Measurements from ENCODE around the gene CLDN6. TPM values are rescaled to one million over a fixed set of nuclear protein-coding genes. Genes with fewer than 3 reads are reported as not detected.

CLDN6 gene
- total and polyA plus RNA-seq, 2 of the 13 experiments (the other 11 are each of a cell fraction or from before 2014, with no cell fraction given), result 5.9 to 7.6 TPM

GRCh38 chr16:2968738-2969544 lies 49.0 kb downstream of the CLDN6 start, which contains the start of gene PAQR4 (continued):
- TF ChIP-seq ZSCAN31 (CRISPR knock-in tag; IDR thresholded peaks at IDR 0.05; ENCODE audit: low read depth), result peak; percentile 98
- peak; percentile 89 for TF ChIP-seq ZNF205 (CRISPR knock-in tag; IDR thresholded peaks at IDR 0.05)
- peak; percentile 90 for TF ChIP-seq PITX1 (CRISPR knock-in tag; IDR thresholded peaks at IDR 0.05)
- peak; percentile 80 for TF ChIP-seq MIXL1 (CRISPR knock-in tag; IDR thresholded peaks at IDR 0.05)
- TF ChIP-seq ZNF383 (CRISPR knock-in tag; IDR thresholded peaks at IDR 0.05; ENCODE audit: borderline replicate concordance), result 0 out of 2 replicates have a peak, but pooled peaks have one; percentile 87
- no peak for TF ChIP-seq ZNF318 (CRISPR knock-in tag; IDR thresholded peaks at IDR 0.05)
- TF ChIP-seq ZNF234 (CRISPR knock-in tag; conservative IDR thresholded peaks at IDR 0.05), result peak; percentile 27; the same call in 1 of the 2 replicates
- peak; percentile 77 for TF ChIP-seq PPARG (CRISPR knock-in tag; conservative IDR thresholded peaks at IDR 0.05)
- peak; percentile 84 for TF ChIP-seq ELF3 (CRISPR knock-in tag; IDR thresholded peaks at IDR 0.05)
- peak; percentile 88 for TF ChIP-seq ZNF574 (CRISPR knock-in tag; IDR thresholded peaks at IDR 0.05)
- peak; percentile 95; the same call in 1 of the 2 replicates for TF ChIP-seq ZFP37 (CRISPR knock-in tag; IDR thresholded peaks at IDR 0.05; ENCODE audit: borderline replicate concordance)
- TF ChIP-seq HMGA1 (CRISPR knock-in tag; conservative IDR thresholded peaks at IDR 0.05), result no peak
- TF ChIP-seq DBP (CRISPR knock-in tag; IDR thresholded peaks at IDR 0.05; ENCODE audit: not compliant biosample characterization), result peak; percentile 89
- peak; percentile 97 for TF ChIP-seq ZNF446 (CRISPR knock-in tag; IDR thresholded peaks at IDR 0.05)
- peak; percentile 90 for TF ChIP-seq XRCC5 (optimal IDR thresholded peaks at IDR 0.05; ENCODE audit: low read length)
- TF ChIP-seq MAX (IDR thresholded peaks at IDR 0.05), result peak; percentile 68
- peak; percentile 76 for TF ChIP-seq SRSF1 (optimal IDR thresholded peaks at IDR 0.05; ENCODE audit: low read depth, low read length)
- peak; percentile 88 for TF ChIP-seq PHF8 (CRISPR knock-in tag; IDR thresholded peaks at IDR 0.05)
